HG03439 (cell line): ENCODE results near the gene MYO10.
A peak's percentile ranks its signal among the peaks of the same experiment; 100 is the strongest.

Experiments used
- ATAC-seq: cut with Tn5 transposase; IDR thresholded peaks from one replicate; pipeline ENCODE4 v1.9.1; 2021; ENCODE audit warnings: mild to moderate bottlenecking, moderate library complexity; ENCODE audit not compliant: unreplicated experiment

MYO10 gene

GRCh38 chr5:16944816-16945562, 8.9 kb upstream of the MYO10 start:
- no peak for ATAC-seq

DNA sequence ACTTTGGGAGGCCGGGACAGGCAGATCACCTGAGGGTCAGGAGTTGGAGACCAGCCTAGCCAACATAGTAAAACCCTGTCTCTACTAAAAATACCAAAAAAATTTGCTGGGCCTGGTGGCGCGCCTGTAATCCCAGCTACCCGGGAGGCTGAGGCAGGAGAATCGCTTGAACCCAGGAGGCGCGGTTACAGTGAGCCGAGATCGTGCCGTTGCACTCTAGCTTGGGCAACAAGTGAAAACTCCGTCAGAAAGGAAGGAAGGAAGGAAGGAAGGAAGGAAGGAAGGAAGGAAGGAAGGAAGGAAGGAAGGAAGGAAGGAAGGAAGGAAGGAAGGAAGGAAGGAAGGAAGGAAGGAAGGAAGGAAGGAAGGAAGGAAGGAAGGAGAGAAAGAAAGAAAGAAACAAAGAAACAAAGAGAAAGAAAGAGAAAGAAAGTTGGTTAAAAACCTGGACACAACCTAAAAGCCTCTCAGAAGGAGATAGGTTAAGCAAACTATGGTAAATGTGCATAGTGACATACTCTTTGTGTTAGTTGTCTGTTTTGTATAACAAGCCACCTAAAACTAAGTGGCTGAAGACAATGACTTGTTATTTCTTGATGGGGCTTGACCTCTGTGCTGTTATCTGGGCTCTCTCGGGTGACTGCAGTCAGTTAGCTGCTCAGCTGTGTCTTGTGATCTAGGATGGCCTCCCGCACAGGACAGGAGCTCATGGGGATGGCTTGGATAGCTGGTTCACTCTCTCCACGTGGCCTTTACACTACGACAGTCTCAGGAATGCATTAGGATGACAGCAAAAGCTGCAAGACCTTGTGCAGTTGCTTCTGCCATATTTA, 8.0 kb upstream of the MYO10 start:
- ATAC-seq: no peak

- ATAC-seq: no peak
Observed at GRCh38 chr5:16937503-16938161, 1.5 kb upstream of the MYO10 start.

- no peak for ATAC-seq
Observed at GRCh38 chr5:16936989-16937438, 926 bp upstream of the MYO10 start.

DNA sequence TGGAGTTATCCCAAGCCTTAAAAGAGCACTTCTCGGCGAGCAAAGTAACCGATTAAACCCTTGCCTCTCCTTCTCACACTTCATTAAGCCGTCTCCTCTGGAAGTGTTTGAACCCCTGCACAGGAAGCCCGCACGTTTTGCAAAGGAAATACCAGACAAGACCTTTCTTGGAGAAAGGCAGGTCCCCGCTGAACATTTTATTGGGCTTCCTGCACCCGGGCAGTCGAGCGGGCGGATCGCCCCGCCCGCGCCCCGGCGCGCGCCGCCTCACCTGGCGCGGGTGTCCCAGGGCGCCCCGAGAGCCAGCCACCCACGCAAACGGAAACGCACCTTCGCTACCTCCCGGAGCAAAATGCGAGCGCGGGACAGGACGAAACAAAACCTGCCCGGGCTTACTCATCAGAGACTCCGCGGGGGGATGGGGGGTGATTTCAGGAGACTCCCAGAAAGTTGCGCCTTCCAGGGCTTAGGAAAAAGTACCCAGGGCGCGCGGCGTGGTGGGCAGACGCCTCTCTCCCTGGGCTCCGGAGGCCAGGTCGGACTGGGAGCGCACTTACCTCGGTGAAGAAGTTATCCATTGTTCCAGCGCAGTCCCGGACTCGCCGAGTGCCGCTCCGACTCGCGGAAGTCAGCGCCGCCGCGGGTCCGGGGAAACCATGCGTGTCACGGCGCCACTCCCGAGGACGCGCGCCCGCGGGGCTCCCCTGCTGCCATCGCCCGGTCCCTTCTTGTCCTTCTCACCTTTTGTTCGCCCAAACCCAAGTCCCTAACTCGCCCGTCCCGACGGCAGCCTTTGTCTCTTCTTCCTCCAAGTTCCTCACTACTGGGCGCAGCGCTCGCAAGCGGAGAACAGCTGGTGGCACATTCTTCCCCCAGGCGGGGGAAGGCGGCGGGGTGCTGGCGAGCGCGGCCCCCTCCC, 598 bp downstream of the MYO10 start:
- no peak for ATAC-seq

- ATAC-seq: no peak
Observed at GRCh38 chr5:16934677-16935153, 1.4 kb downstream of the MYO10 start.

GRCh38 chr5:16934123-16934522, 2.0 kb downstream of the MYO10 start:
- peak; percentile 59 for ATAC-seq

DNA sequence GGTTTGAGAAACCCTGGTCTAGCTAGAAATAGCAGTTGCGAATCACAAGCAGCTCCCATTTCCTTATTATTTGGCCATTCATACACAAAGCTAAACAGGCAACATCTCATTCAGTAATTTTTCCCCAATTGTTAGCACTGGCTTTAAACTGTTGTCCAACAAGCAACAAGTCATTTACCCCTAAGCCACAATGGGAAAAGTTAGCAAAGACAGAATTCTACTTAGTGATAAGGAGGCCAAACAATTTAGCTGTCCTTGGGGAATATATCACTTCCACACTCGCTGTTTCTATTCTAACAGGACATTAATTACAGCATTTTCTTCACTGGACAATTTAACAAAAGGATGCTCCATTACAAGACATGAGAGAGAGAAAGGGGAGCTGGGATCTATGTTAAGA, 2.8 kb downstream of the MYO10 start:
- ATAC-seq: no peak

DNA sequence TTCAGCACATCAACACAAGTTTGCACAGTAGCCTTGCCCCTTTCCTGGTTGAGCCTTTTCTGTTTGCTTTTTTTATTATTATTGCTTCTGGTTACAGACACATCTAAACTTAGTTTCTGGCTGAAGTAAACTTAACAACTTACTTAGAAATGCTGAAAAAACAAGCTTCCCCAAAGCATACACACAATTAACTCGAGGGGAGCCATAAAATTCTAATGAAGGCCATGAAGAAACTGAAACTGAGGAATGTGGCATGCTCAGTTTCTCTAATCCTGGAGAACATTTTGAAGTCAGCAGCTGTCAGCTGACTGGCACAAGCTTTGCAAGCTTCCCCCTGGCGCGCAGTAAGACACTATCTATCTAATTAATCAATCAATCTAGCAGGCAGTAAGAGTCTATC, 3.7 kb downstream of the MYO10 start:
- no peak for ATAC-seq

GRCh38 chr5:16931334-16932110, 4.6 kb downstream of the MYO10 start:
- no peak for ATAC-seq

DNA sequence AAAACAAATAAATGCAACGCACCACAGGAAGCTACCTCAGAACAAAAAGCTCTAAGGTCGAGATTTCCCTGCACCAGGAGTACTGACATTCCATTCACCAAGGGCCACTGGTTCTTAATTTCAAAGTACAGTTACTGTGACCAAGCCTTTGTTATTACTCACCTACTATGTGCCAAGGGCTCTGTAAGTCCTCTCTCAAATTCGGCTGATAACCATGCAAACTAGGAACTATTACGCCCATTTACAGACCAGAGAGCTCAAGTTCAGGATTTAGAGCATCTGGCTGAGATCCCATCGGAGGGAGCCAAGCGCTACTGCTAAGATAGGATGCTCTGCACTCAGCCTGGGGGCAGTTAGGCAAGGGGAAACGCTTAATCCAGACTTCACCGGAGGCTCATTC, 5.6 kb downstream of the MYO10 start:
- no peak for ATAC-seq

- ATAC-seq: no peak
Observed at GRCh38 chr5:16929831-16930230, 6.3 kb downstream of the MYO10 start.

GRCh38 chr5:16929347-16929746, 6.7 kb downstream of the MYO10 start:
- ATAC-seq: no peak

- no peak for ATAC-seq
Observed at GRCh38 chr5:16927613-16928012, 8.5 kb downstream of the MYO10 start.

DNA sequence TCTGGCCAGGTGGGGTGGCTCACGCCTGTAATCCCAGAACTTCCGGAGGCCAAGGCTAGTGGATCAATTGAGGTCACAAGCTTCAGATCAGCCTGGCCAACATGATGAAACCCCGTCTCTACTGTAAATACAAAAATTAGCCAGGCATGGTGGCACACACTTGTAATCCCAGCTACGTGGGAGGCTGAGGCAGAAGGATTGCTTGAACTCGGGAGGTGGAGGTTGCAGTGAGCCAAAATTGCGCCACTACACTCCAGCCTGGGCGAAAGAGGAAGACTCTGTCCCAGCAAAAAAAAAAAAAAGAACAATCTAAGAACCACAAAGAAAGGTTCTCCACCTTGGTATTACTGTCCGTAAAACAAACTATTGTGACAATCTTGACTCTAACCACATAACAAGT, 9.7 kb downstream of the MYO10 start:
- ATAC-seq: no peak

GRCh38 chr5:16924206-16924605, 11.9 kb downstream of the MYO10 start:
- no peak for ATAC-seq

GRCh38 chr5:16922430-16922829, 13.7 kb downstream of the MYO10 start:
- ATAC-seq: no peak

DNA sequence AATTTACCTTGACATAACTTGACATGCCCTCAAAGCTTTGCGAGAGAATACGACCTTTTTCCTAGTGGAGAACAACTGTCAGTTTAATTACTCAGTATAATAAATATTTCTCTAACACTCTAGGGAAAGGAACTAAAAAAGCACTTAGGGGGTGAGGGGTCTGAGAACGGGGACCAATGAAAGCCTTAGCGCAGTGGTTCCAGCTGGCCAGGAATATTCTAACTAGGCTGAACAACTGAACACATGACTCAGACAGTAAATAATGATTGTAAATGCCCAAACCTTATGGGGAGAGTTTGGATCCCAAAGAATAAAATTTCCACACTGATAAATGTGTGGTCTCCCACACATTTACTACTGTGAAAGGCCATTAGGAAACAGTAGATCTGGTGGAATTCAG, 14.9 kb downstream of the MYO10 start:
- no peak for ATAC-seq

DNA sequence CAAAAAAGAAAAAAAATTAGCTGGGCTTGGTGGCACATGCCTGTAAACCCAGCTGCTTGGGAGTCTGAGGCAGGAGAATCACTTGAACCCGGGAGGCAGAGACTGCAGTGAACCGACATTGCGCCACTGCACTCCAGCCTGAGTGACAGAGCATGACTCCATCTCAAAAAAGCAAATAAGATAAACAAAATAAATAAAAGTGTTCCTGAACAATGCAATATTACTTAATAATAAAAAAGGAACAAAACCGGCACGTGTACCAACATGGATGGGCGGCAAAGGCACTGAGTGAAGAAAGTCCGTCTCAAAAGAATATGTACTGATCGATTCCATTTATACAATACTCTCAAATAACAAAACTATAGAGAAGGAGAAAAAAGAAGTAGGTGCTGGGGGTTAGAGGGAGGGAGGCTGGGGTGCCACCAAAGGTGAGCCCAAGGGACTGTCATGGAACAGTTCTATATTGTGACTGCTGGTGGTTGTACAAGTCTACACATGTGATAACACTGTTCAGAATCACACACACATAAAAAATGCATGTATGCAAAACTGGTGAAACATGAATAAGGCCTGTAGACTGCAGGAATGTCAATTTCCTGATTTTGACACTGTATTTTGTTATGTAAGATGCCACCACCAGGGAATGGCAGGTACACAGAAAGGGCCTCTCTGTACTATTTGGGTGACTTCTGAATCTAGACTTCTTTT, 15.8 kb downstream of the MYO10 start:
- ATAC-seq: no peak
